Neural progenitor cell (in vitro differentiated cells): ENCODE measurements around the gene RGS9.

ENCODE experiments used
- EZH2phosphoT487 ChIP-seq: fragments of 200-600 bp; sonication (generic); IDR thresholded peaks from 2 replicates; pipeline ENCODE4 v1.6.1; 2017; ENCODE audit warnings: antibody characterized with exemption
- TF ChIP-seq, protein P1 (sequence below): fragments of 200-600 bp; sonication (generic); IDR thresholded peaks from 2 replicates; pipeline ENCODE4 v1.5.1; 2017; ENCODE audit warnings: antibody characterized with exemption, mild to moderate bottlenecking

DNA sequence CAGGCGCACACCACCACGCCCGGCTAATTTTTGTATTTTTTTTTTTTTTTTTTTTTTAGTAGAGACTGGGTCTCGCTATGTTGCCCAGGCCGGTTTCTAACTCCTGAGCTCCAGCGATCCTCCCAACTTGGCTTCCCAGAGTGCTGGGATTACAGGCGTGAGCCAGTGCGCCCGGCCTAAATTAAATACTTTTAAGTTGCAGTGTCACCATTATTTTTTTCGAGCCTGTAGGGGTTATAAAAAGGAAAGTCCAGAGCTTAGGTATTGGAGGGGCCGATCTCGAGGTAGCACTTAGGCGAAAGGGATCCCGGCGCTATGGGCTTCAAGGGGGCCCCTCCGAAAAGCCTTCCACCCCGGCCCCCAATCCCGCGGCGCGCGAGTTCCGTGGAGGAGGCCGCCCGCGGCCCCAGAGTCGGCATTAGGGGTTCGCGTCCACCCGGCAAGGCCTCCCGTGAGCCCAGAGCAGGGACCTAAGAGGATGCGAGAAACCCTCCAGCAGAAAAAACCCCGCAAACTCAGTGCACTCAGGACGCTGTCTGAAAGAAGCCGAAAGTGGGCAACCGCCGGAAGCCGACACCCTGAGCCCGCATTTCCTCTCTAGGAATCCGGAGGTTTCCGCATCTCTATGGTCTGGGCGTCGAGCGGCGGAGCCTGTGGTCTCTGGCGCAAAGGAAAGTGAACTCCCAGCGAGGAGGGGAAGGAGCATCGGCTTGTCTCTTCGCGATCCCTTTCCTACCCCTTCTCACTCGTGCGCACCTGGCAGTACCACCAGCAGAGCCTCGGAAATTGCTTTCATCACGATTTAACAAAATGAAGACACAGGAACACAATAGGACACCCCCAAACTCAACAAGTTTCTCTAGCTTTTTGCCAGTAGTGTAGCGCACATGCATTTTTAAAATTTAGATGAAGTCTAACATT lies 14.1 kb upstream of the RGS9 start:
- TF ChIP-seq, protein P1, sequence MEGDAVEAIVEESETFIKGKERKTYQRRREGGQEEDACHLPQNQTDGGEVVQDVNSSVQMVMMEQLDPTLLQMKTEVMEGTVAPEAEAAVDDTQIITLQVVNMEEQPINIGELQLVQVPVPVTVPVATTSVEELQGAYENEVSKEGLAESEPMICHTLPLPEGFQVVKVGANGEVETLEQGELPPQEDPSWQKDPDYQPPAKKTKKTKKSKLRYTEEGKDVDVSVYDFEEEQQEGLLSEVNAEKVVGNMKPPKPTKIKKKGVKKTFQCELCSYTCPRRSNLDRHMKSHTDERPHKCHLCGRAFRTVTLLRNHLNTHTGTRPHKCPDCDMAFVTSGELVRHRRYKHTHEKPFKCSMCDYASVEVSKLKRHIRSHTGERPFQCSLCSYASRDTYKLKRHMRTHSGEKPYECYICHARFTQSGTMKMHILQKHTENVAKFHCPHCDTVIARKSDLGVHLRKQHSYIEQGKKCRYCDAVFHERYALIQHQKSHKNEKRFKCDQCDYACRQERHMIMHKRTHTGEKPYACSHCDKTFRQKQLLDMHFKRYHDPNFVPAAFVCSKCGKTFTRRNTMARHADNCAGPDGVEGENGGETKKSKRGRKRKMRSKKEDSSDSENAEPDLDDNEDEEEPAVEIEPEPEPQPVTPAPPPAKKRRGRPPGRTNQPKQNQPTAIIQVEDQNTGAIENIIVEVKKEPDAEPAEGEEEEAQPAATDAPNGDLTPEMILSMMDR: no peak
- TF ChIP-seq EZH2phosphoT487: no peak
